Progenitor cell of endocrine pancreas (in vitro differentiated cells): Measurements from ENCODE around the gene FOSB. TPM values are rescaled to one million over a fixed set of nuclear protein-coding genes. Genes with fewer than 3 reads are reported as not detected.
A peak's percentile ranks its signal among the peaks of the same experiment; 100 is the strongest.

Source experiments
- DNase-seq: peaks from one replicate; pipeline ENCODE4 v3.0.0; 2021; ENCODE audit warnings: low spot score; ENCODE audit not compliant: unreplicated experiment
- H3K27ac Mint-ChIP-seq: 2 replicates; pipeline ENCODE4 v1.8.0; 2021; ENCODE audit warnings: mild to moderate bottlenecking, moderate library complexity, mixed read lengths
- H3K27me3 Mint-ChIP-seq: 2 replicates; pipeline ENCODE4 v1.8.0; 2021; ENCODE audit warnings: mixed read lengths
- H3K36me3 Mint-ChIP-seq: 2 replicates; pipeline ENCODE4 v1.8.0; 2022; ENCODE audit warnings: mixed read lengths; ENCODE audit not compliant: insufficient read depth
- H3K4me1 Mint-ChIP-seq: 2 replicates; pipeline ENCODE4 v1.8.0; 2021; ENCODE audit warnings: low read depth, mixed read lengths
- H3K4me3 Mint-ChIP-seq: 2 replicates; pipeline ENCODE4 v1.8.0; 2021; ENCODE audit warnings: low read depth, mild to moderate bottlenecking, moderate library complexity, mixed read lengths
- H3K9me3 Mint-ChIP-seq: 2 replicates; pipeline ENCODE4 v1.8.0; 2021; ENCODE audit warnings: low read depth, mixed read lengths
- CTCF ChIP-seq: fragments of 200-600 bp; sonication (generic); IDR thresholded peaks from one replicate; pipeline ENCODE4 v1.5.0; 2021; ENCODE audit warnings: antibody characterized with exemption, mild to moderate bottlenecking; ENCODE audit not compliant: unreplicated experiment
- total RNA-seq: library from RNA; stranded (reverse); gene quantifications from 2 replicates; pipeline ENCODE4 v1.2.1, GENCODE V29; 2021

The FOSB gene
- total RNA-seq, 1 donor from 2014 or later: 7.3 TPM

GRCh38 chr19:45500918-45501729 lies 33.3 kb downstream of the FOSB start:
- TF ChIP-seq CTCF: no peak
- H3K27ac Mint-ChIP-seq: no peak overlapping the region
- peaks cover 2% of the 10 kb centered on the region for H3K36me3 Mint-ChIP-seq
- H3K9me3 Mint-ChIP-seq: no peaks in the 10 kb centered on the region
- no peak overlapping the region for H3K4me3 Mint-ChIP-seq
- peaks cover 11% of the 10 kb centered on the region for H3K4me1 Mint-ChIP-seq
- no peak for DNase-seq
- H3K27me3 Mint-ChIP-seq: peaks cover 44% of the 10 kb centered on the region

GRCh38 chr19:45501730-45502014 lies 33.9 kb downstream of the FOSB start:
- Mint-ChIP-seq H3K27ac (no peak overlapping the region), H3K27me3 (peaks cover 44% of the 10 kb centered on the region), H3K4me1 (peaks cover 11% of the 10 kb centered on the region), H3K4me3 (no peak overlapping the region), H3K9me3 (no peaks in the 10 kb centered on the region), H3K36me3 (peaks cover 2% of the 10 kb centered on the region)
- TF ChIP-seq CTCF: no peak
- DNase-seq: no peak

- Mint-ChIP-seq H3K27me3 (peaks cover 41% of the 10 kb centered on the region), H3K36me3 (peaks cover 2% of the 10 kb centered on the region), H3K4me3 (no peak overlapping the region), H3K27ac (no peak overlapping the region), H3K4me1 (peaks cover 11% of the 10 kb centered on the region), H3K9me3 (no peaks in the 10 kb centered on the region)
- DNase-seq: no peak
- TF ChIP-seq CTCF: no peak
Observed at GRCh38 chr19:45502111-45502510, 34.3 kb downstream of the FOSB start.

- peaks cover 2% of the 10 kb centered on the region for H3K36me3 Mint-ChIP-seq
- H3K4me3 Mint-ChIP-seq: no peak overlapping the region
- no peaks in the 10 kb centered on the region for H3K9me3 Mint-ChIP-seq
- TF ChIP-seq CTCF: no peak
- H3K4me1 Mint-ChIP-seq: peaks cover 6% of the 10 kb centered on the region
- H3K27me3 Mint-ChIP-seq: peaks cover 28% of the 10 kb centered on the region
- H3K27ac Mint-ChIP-seq: no peak overlapping the region
- DNase-seq: no peak
Observed at GRCh38 chr19:45503909-45504308, 36.1 kb downstream of the FOSB start.

- TF ChIP-seq CTCF: no peak
- H3K4me3 Mint-ChIP-seq: peak overlapping the region; percentile 64
- peak overlapping the region; percentile 82 for H3K27ac Mint-ChIP-seq
- H3K9me3 Mint-ChIP-seq: no peaks in the 10 kb centered on the region
- peaks cover 17% of the 10 kb centered on the region for H3K27me3 Mint-ChIP-seq
- no peaks in the 10 kb centered on the region for H3K36me3 Mint-ChIP-seq
- no peak for DNase-seq
- H3K4me1 Mint-ChIP-seq: peaks cover 10% of the 10 kb centered on the region
Observed at GRCh38 chr19:45505151-45505995, 37.6 kb downstream of the FOSB start.
